GM10248 (cell line): Measurements from ENCODE around the gene CHMP4B.

Experiments
- CTCF ChIA-PET: fragments of 300-600 bp; sonication (Branson Sonifier 250); formaldehyde crosslinking; extraction: SDS; loops from one replicate; lab custom pipeline; 2021; ENCODE audit warnings: antibody characterized with exemption; lab: Yijun Ruan, JAX
- POLR2A ChIA-PET: fragments of 350-650 bp; sonication (Branson Sonifier 250); formaldehyde crosslinking; extraction: SDS; loops from one replicate; lab custom pipeline; 2020; ENCODE audit warnings: antibody characterized with exemption; lab: Yijun Ruan, JAX
- DNase-seq: peaks from one replicate; pipeline ENCODE4 v3.0.0; 2012; ENCODE audit errors: extremely low spot score
- TF ChIP-seq, protein P1 (sequence below): IDR thresholded peaks from 2 replicates; pipeline ENCODE4 v1.5.1; 2012; ENCODE audit warnings: mild to moderate bottlenecking, low read depth; ENCODE audit errors: extremely low read depth, missing control alignments, control extremely low read depth

CHMP4B gene

DNA sequence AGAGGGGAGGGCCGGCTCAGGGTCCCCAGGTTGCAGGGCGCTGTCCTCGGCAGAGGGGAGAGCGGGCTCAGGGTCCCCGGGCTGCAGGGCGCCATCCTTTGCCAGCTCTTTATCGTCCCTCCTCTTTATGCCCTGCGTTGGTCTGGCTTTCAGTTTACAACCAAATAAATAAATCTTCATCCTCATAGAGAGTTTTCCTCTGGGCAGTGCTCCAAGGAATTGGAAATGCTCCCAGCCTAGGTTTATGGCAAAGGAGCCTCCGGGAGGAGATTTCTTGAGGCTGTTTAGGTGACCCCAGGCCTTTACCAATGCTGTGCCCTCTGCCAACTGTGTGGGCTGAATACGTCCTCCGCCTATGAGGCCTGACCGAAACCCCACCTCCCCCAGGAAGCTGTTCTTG, 60.2 kb downstream of the CHMP4B start:
- TF ChIP-seq, protein P1, sequence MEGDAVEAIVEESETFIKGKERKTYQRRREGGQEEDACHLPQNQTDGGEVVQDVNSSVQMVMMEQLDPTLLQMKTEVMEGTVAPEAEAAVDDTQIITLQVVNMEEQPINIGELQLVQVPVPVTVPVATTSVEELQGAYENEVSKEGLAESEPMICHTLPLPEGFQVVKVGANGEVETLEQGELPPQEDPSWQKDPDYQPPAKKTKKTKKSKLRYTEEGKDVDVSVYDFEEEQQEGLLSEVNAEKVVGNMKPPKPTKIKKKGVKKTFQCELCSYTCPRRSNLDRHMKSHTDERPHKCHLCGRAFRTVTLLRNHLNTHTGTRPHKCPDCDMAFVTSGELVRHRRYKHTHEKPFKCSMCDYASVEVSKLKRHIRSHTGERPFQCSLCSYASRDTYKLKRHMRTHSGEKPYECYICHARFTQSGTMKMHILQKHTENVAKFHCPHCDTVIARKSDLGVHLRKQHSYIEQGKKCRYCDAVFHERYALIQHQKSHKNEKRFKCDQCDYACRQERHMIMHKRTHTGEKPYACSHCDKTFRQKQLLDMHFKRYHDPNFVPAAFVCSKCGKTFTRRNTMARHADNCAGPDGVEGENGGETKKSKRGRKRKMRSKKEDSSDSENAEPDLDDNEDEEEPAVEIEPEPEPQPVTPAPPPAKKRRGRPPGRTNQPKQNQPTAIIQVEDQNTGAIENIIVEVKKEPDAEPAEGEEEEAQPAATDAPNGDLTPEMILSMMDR, result no peak
- no peak for DNase-seq
- CTCF ChIA-PET, result interaction anchor here (0.6 kb wide), 1 partner anchor 11 kb away, joined by 3 read pairs; no protein-coding TSS in a partner anchor
- POLR2A ChIA-PET, result no interaction called here

DNA sequence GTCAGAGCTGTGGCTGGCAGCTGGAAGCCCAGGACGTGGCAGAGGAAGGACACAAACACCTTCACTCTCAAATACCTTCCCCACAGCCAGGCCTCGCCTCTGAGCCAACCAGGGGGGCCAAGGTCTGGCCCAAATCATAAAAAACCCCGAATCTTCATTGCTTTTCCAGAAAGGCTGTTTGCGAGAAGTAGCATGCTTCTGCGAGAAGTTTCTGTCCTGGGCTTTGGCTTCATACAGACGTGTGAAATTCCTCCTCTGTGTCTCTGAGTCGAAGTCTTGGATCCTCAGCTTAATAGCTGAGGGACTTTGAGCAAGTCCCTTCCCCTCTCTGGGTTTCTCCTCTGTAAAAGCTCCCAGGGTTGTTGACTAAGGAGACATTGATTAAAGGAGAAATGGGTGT, 63.0 kb downstream of the CHMP4B start:
- POLR2A ChIA-PET, result interaction anchor here (0.7 kb wide), 1 partner anchor 20 kb away, joined by 3 read pairs; no protein-coding TSS in a partner anchor
- DNase-seq, result no peak
- TF ChIP-seq, protein P1, result no peak
- CTCF ChIA-PET, result interaction anchor here (0.9 to 3.6 kb wide), 3 partner anchors 9 to 11 kb away, joined by 3 to 13 read pairs (median 3); no protein-coding TSS in a partner anchor

DNA sequence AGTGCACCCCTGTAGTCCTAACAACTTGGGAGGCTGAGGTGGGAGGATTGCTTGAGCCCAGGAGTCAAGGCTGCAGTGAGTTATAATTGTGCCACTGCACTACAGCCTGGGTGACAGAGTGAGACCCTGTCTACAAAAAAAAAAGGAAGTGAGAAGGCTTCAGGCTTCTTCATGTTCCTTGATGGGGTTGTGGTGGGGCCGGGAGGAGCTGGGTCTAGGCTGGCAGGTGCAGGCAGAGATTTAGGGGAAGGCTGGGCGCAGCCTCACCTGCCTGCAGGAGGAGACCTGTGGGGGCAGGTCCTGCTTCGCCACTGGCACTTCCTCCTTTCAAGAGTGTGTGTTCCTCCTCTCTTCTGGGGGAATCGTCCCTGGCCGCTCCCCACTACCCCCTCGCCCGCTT, 63.9 kb downstream of the CHMP4B start:
- TF ChIP-seq, protein P1, result no peak
- ChIA-PET POLR2A (no interaction called here), CTCF (interaction anchor here (0.9 to 3.6 kb wide), 4 partner anchors 8 to 41 kb away, joined by 3 to 13 read pairs (median 4); no protein-coding TSS in a partner anchor)
- peak; percentile 62 for DNase-seq

DNA sequence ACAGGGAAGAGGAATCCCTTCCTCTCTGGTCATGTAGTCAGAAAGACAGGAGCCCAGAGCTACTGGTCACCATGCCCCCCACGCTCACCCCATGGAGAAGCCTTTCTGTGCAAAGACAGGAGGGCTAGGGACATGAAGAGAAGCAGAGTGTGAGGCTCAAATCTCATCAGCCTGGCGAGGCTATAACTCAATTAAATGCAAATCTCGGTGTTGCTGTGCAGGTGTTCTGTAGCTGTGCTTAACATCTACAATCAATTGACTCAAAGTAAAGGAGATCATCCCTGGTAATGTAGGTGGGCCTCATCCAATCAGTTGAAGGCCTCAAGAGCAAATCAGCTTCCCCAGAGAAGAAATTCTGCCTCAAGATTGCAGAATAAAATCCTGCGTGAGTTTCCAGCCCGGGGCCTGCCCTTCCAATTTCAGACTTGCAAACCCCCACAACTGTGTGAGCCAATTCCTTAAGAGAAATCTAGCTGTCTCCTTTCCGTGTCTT, 64.4 kb downstream of the CHMP4B start:
- ChIA-PET POLR2A (interaction anchor here (0.6 kb wide), 1 partner anchor 357 kb away, joined by 8 read pairs; no protein-coding TSS in a partner anchor), CTCF (interaction anchor here (0.9 to 3.6 kb wide), 3 partner anchors 13 to 41 kb away, joined by 4 to 13 read pairs (median 4); no protein-coding TSS in a partner anchor)
- TF ChIP-seq, protein P1, result no peak
- DNase-seq, result no peak

DNA sequence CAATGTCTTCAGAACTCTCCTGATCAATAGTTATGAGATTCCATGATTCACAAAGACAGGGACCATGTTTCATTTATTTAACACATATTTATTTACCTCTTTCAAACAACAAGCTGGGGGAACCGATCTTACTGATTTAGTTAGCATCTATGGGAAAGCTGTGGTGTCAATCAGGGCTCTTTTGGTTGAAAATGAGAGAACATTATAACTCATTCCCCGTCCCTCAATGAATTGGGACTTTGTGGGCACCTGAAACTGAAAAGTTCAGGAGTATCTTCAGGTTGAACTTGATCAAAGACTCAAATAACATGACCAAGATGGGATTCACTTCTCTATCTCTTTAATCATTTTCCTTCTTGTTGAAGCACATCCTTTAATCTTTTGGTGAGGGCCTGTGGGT, 67.4 kb downstream of the CHMP4B start:
- ChIA-PET CTCF (interaction anchor here (0.8 to 1.2 kb wide), 2 partner anchors 16 to 68 kb away, joined by 3 to 4 read pairs; no protein-coding TSS in a partner anchor), POLR2A (no interaction called here)
- no peak for DNase-seq
- TF ChIP-seq, protein P1, result no peak

DNA sequence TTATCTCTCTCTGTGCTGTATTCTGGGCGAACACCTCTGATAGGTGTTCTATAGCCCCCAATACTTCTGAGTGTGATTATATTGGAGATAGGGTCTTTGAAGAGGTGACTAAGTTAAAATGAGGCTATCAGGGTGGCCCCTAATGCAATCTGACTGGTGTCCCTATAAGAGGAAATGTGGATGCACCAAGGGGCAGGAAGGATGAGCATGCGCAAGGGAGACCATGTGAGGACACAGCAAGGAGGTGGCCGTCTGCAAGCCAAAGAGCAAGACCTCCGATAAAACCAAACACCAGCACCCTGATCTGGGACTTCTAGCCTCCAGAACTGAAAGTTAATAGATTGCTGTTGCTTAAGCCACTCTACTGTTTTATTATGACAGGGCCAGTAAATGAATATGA, 69.2 kb downstream of the CHMP4B start:
- TF ChIP-seq, protein P1, result no peak
- ChIA-PET CTCF (interaction anchor here (1.1 kb wide), 1 partner anchor 77 kb away, joined by 3 read pairs; no protein-coding TSS in a partner anchor), POLR2A (no interaction called here)
- no peak for DNase-seq
